Measurements from ENCODE around the gene PLCL2.

- no peak for TF ChIP-seq CTCF (IDR thresholded peaks at IDR 0.05; ENCODE audit: low read length)
- TF ChIP-seq EZH2 (IDR thresholded peaks at IDR 0.05; ENCODE audit: borderline replicate concordance, low read length): no peak
Observed at GRCh38 chr3:16999161-16999560, 114.4 kb downstream of the PLCL2 start.

Measured in OCI-LY1 (cell line).